ENCODE measurements around the gene DHX34.

DNA sequence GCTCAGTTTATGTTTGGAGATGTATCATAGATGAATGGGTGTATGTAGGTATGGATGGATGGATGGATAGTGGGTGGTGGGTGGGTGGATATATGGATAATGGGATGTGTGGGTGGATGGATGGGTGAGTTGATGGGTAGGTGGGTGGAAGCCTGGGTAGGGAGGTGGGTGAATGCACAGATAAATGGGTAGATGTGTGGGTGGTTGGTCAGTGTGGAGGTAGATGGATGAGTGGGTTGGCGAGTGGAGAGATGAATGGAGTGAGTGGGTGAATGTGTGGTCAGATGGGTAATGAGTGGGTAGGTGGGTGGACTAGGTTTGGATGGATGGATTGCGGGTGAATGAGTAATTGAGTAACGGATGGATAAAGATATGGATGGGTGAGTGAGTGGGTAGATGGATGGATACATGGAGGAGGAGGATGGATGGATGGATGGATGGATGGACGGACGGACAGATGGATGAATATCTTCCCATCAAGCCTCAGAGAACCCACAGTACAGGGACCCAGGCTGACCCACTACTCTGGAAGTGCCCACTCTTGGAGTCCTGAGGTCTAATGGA is 56.8 kb downstream of the DHX34 start:
- TF ChIP-seq, protein P1, sequence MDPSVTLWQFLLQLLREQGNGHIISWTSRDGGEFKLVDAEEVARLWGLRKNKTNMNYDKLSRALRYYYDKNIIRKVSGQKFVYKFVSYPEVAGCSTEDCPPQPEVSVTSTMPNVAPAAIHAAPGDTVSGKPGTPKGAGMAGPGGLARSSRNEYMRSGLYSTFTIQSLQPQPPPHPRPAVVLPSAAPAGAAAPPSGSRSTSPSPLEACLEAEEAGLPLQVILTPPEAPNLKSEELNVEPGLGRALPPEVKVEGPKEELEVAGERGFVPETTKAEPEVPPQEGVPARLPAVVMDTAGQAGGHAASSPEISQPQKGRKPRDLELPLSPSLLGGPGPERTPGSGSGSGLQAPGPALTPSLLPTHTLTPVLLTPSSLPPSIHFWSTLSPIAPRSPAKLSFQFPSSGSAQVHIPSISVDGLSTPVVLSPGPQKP (CRISPR knock-in tag; IDR thresholded peaks at IDR 0.05), result no peak
- TF ChIP-seq SMARCA4 (IDR thresholded peaks at IDR 0.05), result no peak
- TF ChIP-seq, protein P2, sequence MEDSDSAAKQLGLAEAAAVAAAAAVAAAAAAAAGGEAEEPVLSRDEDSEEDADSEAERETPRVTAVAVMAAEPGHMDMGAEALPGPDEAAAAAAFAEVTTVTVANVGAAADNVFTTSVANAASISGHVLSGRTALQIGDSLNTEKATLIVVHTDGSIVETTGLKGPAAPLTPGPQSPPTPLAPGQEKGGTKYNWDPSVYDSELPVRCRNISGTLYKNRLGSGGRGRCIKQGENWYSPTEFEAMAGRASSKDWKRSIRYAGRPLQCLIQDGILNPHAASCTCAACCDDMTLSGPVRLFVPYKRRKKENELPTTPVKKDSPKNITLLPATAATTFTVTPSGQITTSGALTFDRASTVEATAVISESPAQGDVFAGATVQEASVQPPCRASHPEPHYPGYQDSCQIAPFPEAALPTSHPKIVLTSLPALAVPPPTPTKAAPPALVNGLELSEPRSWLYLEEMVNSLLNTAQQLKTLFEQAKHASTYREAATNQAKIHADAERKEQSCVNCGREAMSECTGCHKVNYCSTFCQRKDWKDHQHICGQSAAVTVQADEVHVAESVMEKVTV (CRISPR knock-in tag; IDR thresholded peaks at IDR 0.05), result no peak
- no peak for TF ChIP-seq CBFB (CRISPR knock-in tag; IDR thresholded peaks at IDR 0.05)
- no peak for TF ChIP-seq NFXL1 (CRISPR knock-in tag; IDR thresholded peaks at IDR 0.05)
- TF ChIP-seq TAF1 (IDR thresholded peaks at IDR 0.05; ENCODE audit: control insufficient read depth, extremely low read depth, insufficient read depth, low read length, severe bottlenecking), result no peak
- no peak for TF ChIP-seq TEAD2 (tag; IDR thresholded peaks at IDR 0.05)
